HG03521 (cell line): ENCODE data around the gene OR4A5.
"Not testable (repeated sequence)": the region's sequence is repeated elsewhere in the genome, so short reads cannot be mapped to it uniquely, and the experiment has no call there.

Experiments
- ATAC-seq: cut with Tn5 transposase; IDR thresholded peaks from one replicate; pipeline ENCODE4 v1.9.1; 2021; ENCODE audit warnings: mild to moderate bottlenecking, moderate library complexity; ENCODE audit not compliant: unreplicated experiment

The OR4A5 gene, protein sequence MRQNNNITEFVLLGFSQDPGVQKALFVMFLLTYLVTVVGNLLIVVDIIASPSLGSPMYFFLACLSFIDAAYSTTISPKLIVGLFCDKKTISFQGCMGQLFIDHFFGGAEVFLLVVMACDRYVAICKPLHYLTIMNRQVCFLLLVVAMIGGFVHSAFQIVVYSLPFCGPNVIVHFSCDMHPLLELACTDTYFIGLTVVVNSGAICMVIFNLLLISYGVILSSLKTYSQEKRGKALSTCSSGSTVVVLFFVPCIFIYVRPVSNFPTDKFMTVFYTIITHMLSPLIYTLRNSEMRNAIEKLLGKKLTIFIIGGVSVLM

DNA sequence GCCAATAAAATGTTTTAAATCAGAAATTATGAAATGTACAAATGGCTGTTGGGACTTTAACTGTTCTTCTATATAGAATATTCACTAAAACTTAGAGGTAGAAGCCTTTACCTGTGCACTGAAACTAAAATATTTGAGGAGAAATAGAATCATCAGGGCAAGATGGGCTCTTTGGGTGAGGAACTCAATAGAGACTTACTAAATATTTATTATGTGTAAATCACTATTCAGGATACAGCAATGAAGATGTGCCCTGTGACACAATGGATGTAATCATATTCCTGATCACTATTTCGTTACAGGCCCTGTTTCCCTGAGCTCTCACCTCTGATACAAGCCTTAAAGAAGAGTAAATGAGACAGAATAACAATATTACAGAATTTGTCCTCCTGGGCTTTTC, at the start of gene OR4A5:
OR4A5 (plus strand) TSS at position 301 of the 400 bp plus-strand sequence; CDS start at position 354, 53 bp downstream.
- ATAC-seq = not testable (repeated sequence)

DNA sequence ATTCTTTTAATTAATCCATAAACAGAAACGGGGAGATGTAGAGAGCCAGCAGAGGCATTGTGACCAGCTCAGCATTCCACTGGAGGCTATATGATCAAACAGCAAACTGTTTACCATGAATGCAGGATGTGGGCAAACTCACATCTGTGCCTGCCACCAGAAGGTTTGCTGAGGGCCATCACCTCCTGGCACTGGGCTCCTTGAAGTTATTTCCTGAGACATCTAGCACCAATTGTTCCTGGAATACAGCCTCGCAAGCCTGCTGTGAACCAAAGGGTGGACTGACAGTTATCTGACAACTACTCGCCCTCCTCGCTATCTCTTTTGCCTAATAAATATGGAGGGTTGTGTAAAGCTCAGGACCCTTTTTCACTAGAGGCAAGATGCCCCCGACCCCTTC, 13.5 kb downstream of the OR4A5 start:
- ATAC-seq = not testable (repeated sequence)
